ENCODE results near the gene RFX1. TPM values are rescaled to one million over a fixed set of nuclear protein-coding genes. Genes with fewer than 3 reads are reported as not detected.

The RFX1 gene
- total RNA-seq, 1 experiment from 2014 or later = 20.4 TPM

DNA sequence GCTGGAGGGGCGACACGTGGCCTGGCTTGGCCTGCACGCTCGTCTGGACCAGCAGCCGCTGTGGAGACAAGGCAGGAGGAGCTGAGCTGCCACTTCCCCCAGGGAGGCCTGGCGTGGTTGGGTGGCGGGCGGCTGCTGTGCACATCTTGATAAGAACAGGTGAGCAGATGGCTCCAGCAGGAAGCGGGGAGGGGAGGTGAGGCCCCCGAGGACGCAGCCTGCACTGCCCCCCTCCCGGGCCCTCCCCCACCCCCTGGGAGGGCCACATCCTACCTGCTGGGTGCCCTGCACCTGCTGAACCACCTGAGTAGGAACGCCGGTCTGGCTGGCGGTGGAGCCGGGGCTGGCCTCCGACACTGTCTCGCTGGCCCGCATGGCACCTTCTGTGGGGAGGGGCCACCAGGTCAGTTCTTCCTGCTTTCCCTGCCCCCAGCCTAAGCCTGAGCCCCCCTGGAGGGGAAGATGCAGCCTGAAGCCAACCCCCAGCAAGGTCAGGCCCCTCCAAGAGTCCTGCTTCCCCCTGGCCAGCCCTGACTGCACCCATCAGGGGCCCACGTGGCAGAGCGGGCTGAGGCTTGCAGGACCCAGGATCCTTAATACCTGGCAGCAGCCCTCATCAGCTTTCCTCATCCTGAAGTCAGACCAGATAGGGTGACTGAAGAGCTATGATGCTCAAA is 22.8 kb downstream of the RFX1 start (continued):
- TF ChIP-seq, protein P1, sequence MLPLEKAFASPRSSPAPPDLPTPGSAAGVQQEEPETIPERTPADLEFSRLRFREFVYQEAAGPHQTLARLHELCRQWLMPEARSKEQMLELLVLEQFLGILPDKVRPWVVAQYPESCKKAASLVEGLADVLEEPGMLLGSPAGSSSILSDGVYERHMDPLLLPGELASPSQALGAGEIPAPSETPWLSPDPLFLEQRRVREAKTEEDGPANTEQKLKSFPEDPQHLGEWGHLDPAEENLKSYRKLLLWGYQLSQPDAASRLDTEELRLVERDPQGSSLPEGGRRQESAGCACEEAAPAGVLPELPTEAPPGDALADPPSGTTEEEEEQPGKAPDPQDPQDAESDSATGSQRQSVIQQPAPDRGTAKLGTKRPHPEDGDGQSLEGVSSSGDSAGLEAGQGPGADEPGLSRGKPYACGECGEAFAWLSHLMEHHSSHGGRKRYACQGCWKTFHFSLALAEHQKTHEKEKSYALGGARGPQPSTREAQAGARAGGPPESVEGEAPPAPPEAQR (CRISPR knock-in tag; IDR thresholded peaks at IDR 0.05) = no peak

DNA sequence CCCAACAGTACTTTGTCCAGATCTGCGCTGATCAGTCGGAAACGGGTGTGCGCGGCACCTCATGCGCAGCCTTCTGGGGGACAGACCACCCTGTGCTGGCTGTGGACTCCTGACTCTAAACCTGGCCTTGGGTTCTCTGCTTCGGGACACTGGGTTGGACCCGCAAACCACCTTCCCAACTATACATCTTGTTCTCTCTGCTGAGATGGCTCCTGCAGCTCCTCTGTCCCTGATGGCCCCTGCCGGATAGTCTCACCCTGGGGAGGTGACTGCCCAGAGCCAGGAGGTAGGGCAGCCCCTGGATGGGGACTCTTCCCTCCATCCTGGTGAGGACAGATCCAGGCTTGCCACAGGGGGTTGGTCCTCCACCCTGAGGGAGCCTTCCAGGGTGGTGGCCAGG is 23.3 kb downstream of the RFX1 start:
- ATAC-seq (no peak), DNase-seq (ENCODE audit: low spot score) (no peak)
- H3K36me3 Mint-ChIP-seq = no peaks in the 10 kb centered on the region
- no peak overlapping the region for H3K4me3 Mint-ChIP-seq
- H3K9me3 Mint-ChIP-seq = no peaks in the 10 kb centered on the region
- ChIA-PET POLR2A (no interaction called here), CTCF (interaction anchor here (0.5 to 1.0 kb wide), 2 partner anchors 74 to 402 kb away, joined by 4 read pairs; no protein-coding TSS in a partner anchor)
- no peak overlapping the region for H3K27ac Mint-ChIP-seq
- TF ChIP-seq GTF2I (CRISPR knock-in tag; conservative IDR thresholded peaks at IDR 0.05) = no peak
- TF ChIP-seq, protein P2, sequence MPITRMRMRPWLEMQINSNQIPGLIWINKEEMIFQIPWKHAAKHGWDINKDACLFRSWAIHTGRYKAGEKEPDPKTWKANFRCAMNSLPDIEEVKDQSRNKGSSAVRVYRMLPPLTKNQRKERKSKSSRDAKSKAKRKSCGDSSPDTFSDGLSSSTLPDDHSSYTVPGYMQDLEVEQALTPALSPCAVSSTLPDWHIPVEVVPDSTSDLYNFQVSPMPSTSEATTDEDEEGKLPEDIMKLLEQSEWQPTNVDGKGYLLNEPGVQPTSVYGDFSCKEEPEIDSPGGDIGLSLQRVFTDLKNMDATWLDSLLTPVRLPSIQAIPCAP (CRISPR knock-in tag; IDR thresholded peaks at IDR 0.05) = no peak
- no peak for TF ChIP-seq CREB1 (CRISPR knock-in tag; IDR thresholded peaks at IDR 0.05)
- TF ChIP-seq IRF2 (CRISPR knock-in tag; IDR thresholded peaks at IDR 0.05; ENCODE audit: borderline replicate concordance, low read depth) = no peak
- TF ChIP-seq, protein P3, sequence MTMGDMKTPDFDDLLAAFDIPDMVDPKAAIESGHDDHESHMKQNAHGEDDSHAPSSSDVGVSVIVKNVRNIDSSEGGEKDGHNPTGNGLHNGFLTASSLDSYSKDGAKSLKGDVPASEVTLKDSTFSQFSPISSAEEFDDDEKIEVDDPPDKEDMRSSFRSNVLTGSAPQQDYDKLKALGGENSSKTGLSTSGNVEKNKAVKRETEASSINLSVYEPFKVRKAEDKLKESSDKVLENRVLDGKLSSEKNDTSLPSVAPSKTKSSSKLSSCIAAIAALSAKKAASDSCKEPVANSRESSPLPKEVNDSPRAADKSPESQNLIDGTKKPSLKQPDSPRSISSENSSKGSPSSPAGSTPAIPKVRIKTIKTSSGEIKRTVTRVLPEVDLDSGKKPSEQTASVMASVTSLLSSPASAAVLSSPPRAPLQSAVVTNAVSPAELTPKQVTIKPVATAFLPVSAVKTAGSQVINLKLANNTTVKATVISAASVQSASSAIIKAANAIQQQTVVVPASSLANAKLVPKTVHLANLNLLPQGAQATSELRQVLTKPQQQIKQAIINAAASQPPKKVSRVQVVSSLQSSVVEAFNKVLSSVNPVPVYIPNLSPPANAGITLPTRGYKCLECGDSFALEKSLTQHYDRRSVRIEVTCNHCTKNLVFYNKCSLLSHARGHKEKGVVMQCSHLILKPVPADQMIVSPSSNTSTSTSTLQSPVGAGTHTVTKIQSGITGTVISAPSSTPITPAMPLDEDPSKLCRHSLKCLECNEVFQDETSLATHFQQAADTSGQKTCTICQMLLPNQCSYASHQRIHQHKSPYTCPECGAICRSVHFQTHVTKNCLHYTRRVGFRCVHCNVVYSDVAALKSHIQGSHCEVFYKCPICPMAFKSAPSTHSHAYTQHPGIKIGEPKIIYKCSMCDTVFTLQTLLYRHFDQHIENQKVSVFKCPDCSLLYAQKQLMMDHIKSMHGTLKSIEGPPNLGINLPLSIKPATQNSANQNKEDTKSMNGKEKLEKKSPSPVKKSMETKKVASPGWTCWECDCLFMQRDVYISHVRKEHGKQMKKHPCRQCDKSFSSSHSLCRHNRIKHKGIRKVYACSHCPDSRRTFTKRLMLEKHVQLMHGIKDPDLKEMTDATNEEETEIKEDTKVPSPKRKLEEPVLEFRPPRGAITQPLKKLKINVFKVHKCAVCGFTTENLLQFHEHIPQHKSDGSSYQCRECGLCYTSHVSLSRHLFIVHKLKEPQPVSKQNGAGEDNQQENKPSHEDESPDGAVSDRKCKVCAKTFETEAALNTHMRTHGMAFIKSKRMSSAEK (CRISPR knock-in tag; IDR thresholded peaks at IDR 0.05; ENCODE audit: borderline replicate concordance) = no peak
- no peak for TF ChIP-seq ZNF138 (CRISPR knock-in tag; conservative IDR thresholded peaks at IDR 0.05)
- TF ChIP-seq, protein P4, sequence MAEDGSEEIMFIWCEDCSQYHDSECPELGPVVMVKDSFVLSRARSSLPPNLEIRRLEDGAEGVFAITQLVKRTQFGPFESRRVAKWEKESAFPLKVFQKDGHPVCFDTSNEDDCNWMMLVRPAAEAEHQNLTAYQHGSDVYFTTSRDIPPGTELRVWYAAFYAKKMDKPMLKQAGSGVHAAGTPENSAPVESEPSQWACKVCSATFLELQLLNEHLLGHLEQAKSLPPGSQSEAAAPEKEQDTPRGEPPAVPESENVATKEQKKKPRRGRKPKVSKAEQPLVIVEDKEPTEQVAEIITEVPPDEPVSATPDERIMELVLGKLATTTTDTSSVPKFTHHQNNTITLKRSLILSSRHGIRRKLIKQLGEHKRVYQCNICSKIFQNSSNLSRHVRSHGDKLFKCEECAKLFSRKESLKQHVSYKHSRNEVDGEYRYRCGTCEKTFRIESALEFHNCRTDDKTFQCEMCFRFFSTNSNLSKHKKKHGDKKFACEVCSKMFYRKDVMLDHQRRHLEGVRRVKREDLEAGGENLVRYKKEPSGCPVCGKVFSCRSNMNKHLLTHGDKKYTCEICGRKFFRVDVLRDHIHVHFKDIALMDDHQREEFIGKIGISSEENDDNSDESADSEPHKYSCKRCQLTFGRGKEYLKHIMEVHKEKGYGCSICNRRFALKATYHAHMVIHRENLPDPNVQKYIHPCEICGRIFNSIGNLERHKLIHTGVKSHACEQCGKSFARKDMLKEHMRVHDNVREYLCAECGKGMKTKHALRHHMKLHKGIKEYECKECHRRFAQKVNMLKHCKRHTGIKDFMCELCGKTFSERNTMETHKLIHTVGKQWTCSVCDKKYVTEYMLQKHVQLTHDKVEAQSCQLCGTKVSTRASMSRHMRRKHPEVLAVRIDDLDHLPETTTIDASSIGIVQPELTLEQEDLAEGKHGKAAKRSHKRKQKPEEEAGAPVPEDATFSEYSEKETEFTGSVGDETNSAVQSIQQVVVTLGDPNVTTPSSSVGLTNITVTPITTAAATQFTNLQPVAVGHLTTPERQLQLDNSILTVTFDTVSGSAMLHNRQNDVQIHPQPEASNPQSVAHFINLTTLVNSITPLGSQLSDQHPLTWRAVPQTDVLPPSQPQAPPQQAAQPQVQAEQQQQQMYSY (CRISPR knock-in tag; IDR thresholded peaks at IDR 0.05) = no peak
- TF ChIP-seq, protein P5, sequence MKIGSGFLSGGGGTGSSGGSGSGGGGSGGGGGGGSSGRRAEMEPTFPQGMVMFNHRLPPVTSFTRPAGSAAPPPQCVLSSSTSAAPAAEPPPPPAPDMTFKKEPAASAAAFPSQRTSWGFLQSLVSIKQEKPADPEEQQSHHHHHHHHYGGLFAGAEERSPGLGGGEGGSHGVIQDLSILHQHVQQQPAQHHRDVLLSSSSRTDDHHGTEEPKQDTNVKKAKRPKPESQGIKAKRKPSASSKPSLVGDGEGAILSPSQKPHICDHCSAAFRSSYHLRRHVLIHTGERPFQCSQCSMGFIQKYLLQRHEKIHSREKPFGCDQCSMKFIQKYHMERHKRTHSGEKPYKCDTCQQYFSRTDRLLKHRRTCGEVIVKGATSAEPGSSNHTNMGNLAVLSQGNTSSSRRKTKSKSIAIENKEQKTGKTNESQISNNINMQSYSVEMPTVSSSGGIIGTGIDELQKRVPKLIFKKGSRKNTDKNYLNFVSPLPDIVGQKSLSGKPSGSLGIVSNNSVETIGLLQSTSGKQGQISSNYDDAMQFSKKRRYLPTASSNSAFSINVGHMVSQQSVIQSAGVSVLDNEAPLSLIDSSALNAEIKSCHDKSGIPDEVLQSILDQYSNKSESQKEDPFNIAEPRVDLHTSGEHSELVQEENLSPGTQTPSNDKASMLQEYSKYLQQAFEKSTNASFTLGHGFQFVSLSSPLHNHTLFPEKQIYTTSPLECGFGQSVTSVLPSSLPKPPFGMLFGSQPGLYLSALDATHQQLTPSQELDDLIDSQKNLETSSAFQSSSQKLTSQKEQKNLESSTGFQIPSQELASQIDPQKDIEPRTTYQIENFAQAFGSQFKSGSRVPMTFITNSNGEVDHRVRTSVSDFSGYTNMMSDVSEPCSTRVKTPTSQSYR (CRISPR knock-in tag; IDR thresholded peaks at IDR 0.05) = no peak
- TF ChIP-seq ZNF671 (CRISPR knock-in tag; IDR thresholded peaks at IDR 0.05) = no peak
- no peak for TF ChIP-seq ZNF396 (CRISPR knock-in tag; IDR thresholded peaks at IDR 0.05; ENCODE audit: borderline replicate concordance)
- TF ChIP-seq, protein P6, sequence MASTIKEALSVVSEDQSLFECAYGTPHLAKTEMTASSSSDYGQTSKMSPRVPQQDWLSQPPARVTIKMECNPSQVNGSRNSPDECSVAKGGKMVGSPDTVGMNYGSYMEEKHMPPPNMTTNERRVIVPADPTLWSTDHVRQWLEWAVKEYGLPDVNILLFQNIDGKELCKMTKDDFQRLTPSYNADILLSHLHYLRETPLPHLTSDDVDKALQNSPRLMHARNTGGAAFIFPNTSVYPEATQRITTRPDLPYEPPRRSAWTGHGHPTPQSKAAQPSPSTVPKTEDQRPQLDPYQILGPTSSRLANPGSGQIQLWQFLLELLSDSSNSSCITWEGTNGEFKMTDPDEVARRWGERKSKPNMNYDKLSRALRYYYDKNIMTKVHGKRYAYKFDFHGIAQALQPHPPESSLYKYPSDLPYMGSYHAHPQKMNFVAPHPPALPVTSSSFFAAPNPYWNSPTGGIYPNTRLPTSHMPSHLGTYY (CRISPR knock-in tag; IDR thresholded peaks at IDR 0.05) = no peak
- no peak for TF ChIP-seq NFE2L1 (CRISPR knock-in tag; IDR thresholded peaks at IDR 0.05)
- TF ChIP-seq, protein P7, sequence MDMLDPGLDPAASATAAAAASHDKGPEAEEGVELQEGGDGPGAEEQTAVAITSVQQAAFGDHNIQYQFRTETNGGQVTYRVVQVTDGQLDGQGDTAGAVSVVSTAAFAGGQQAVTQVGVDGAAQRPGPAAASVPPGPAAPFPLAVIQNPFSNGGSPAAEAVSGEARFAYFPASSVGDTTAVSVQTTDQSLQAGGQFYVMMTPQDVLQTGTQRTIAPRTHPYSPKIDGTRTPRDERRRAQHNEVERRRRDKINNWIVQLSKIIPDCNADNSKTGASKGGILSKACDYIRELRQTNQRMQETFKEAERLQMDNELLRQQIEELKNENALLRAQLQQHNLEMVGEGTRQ (CRISPR knock-in tag; IDR thresholded peaks at IDR 0.05) = no peak
- no peak for TF ChIP-seq GABPB1 (CRISPR knock-in tag; IDR thresholded peaks at IDR 0.05)
- peaks cover 49% of the 10 kb centered on the region for H3K4me1 Mint-ChIP-seq
- no peaks in the 10 kb centered on the region; the same call in 1 of the 2 replicates for H3K27me3 Mint-ChIP-seq (ENCODE audit: low read depth)
